ENCODE results near the gene PIEZO1. TPM values are rescaled to one million over a fixed set of nuclear protein-coding genes. Genes with fewer than 3 reads are reported as not detected.

The PIEZO1 gene
- total and polyA plus RNA-seq, 9 of the 15 experiments (the other 6 are each of a cell fraction or from before 2014, with no cell fraction given): 3.6 to 432 (median 131) TPM

- no peak for TF ChIP-seq TFE3 (CRISPR knock-in tag; IDR thresholded peaks at IDR 0.05)
- TF ChIP-seq SRSF9 (IDR thresholded peaks at IDR 0.05; ENCODE audit: borderline replicate concordance, low read depth, low read length): no peak
- TF ChIP-seq CREBBP (IDR thresholded peaks at IDR 0.05; ENCODE audit: low read depth, low read length): no peak
- TF ChIP-seq ZHX1 (conservative IDR thresholded peaks at IDR 0.05; ENCODE audit: low read length): no peak
Measured at GRCh38 chr16:88819126-88819525, 34.1 kb upstream of the PIEZO1 start (continued).

- Histone ChIP-seq H2AFZ (ENCODE audit: low read depth, low read length) (no peak overlapping the region), H3K27me3 (ENCODE audit: control insufficient read depth in 2 of 2, insufficient read depth in 2 of 2, low read length in 2 of 2) (no peaks in the 10 kb centered on the region), H3K4me3 (no peak overlapping the region), H4K20me1 (replicated peaks; ENCODE audit: control insufficient read depth, insufficient read depth, low read length) (no peaks in the 10 kb centered on the region), H3K9ac (ENCODE audit: insufficient read depth in 1 of 2, low read depth in 2 of 2, low read length in 2 of 2) (peak overlapping the region in 1 of 2 experiments; percentile 64; a peak in 2 of 4 replicates), H3K9me3 (replicated peaks; ENCODE audit: control insufficient read depth, insufficient read depth, low read depth, low read length) (no peaks in the 10 kb centered on the region), H3K27ac (ENCODE audit: extremely low read depth, low read depth, low read length) (no peak overlapping the region), H3K36me3 (ENCODE audit: control insufficient read depth, insufficient read depth, low read length) (no peaks in the 10 kb centered on the region), H3K4me2 (ENCODE audit: insufficient read depth, low read length) (no peak overlapping the region), H3K9me1 (ENCODE audit: control insufficient read depth, insufficient read depth, low read length) (no peaks in the 10 kb centered on the region), H3K79me2 (ENCODE audit: control insufficient read depth, insufficient read depth, low read length) (no peaks in the 10 kb centered on the region), H3K4me1 (replicated peaks in 1 of 2; ENCODE audit: control insufficient read depth in 2 of 2, insufficient read depth in 2 of 2, low read length in 2 of 2) (peaks cover 0 to 50% of the 10 kb centered on the region in 2 experiments; a peak in 3 of 5 replicates)
- DNase-seq (ENCODE audit: extremely low read depth in 1 of 4, low spot score in 3 of 4) (no peak), FAIRE-seq (no peak), ATAC-seq (no peak)
- POLR2A ChIA-PET: interaction anchor here (0.9 to 1.2 kb wide), 2 partner anchors 8 to 38 kb away, joined by 3 to 5 read pairs; partner anchors contain the start of genes GALNS and TRAPPC2L
- 89% methylated on average over 18 of the region's 18 CpGs for WGBS (ENCODE audit: insufficient coverage, low coverage, missing lambda C conversion rate)
- CTCF ChIA-PET (ENCODE audit: low intra/inter-chr PET ratio): no interaction called here
- BruUV-seq (replicated peaks): no TSS peak
- intact Hi-C loops (cut with micrococcal nuclease) (loop anchor here (10.0 kb wide), 1 partner anchor 186 kb away; no protein-coding TSS in a partner anchor), in situ Hi-C loops (cut with MboI) (loop anchor here (10.0 kb wide), 1 partner anchor 396 kb away; the partner anchor contains the start of gene ZNF778)
- TF ChIP-seq ZNF311 (CRISPR knock-in tag; IDR thresholded peaks at IDR 0.05): no peak
- TF ChIP-seq CBX5 (IDR thresholded peaks at IDR 0.05; ENCODE audit: borderline replicate concordance, low read depth): no peak
- TF ChIP-seq NFATC3 (IDR thresholded peaks at IDR 0.05): no peak
- no peak for TF ChIP-seq STAT5B (CRISPR knock-in tag; IDR thresholded peaks at IDR 0.05)
- TF ChIP-seq ETV6 (IDR thresholded peaks at IDR 0.05; ENCODE audit: borderline replicate concordance in 1 of 2, low read depth in 2 of 2, low read length in 1 of 2): no peak
- TF ChIP-seq ETV6 (CRISPR knock-in tag; IDR thresholded peaks at IDR 0.05; ENCODE audit: borderline replicate concordance): no peak
- no peak for TF ChIP-seq ZBTB26 (CRISPR knock-in tag; IDR thresholded peaks at IDR 0.05)
- no peak for TF ChIP-seq DLX4 (CRISPR knock-in tag; IDR thresholded peaks at IDR 0.05)
- TF ChIP-seq ZBTB33 (CRISPR knock-in tag; IDR thresholded peaks at IDR 0.05): no peak
Measured at GRCh38 chr16:88818575-88818874, 33.5 kb upstream of the PIEZO1 start.
